OCI-LY7 (cell line): ENCODE data around the gene SND1. TPM values are rescaled to one million over a fixed set of nuclear protein-coding genes. Genes with fewer than 3 reads are reported as not detected.

Experiments used
- BruUV-seq: library from RNA; stranded (reverse); fragments of 400-500 nt; replicated peaks from 2 replicates; lab custom pipeline; 2021; lab: Mats Ljungman, UMichigan
- CTCF ChIA-PET: fragments of 300-600 bp; sonication (Branson Sonifier 250); formaldehyde crosslinking; loops from one replicate; lab custom pipeline; 2022; ENCODE audit warnings: antibody characterized with exemption; ENCODE audit not compliant: unreplicated experiment; lab: Charles Lee
- POLR2A ChIA-PET: fragments of 300-600 bp; sonication (Branson Sonifier 250); formaldehyde crosslinking; loops from one replicate; lab custom pipeline; 2022; ENCODE audit warnings: antibody characterized with exemption; lab: Charles Lee
- DNase-seq: peaks from one replicate; pipeline ENCODE4 v3.0.0-alpha.2; 2015; ENCODE audit warnings: low spot score
- H2AFZ ChIP-seq: fragments of 200-600 bp; sonication (generic), shearing (Covaris generic); 2 replicates; pipeline ENCODE4 v1.6.1; 2014; ENCODE audit warnings: mild to moderate bottlenecking, antibody characterized with exemption, low read length, moderate library complexity
- H3K27ac ChIP-seq: fragments of 200-600 bp; sonication (generic); 2 replicates; pipeline ENCODE4 v1.5.1; 2014; ENCODE audit warnings: mixed run types, low read depth, mild to moderate bottlenecking, moderate library complexity, low read length, inconsistent platforms; ENCODE audit not compliant: poor library complexity, severe bottlenecking
- H3K36me3 ChIP-seq: fragments of 200-600 bp; sonication (generic); 2 replicates; pipeline ENCODE4 v1.6.1; 2014; ENCODE audit warnings: mild to moderate bottlenecking, antibody characterized with exemption, low read length, moderate library complexity, mixed read lengths; ENCODE audit not compliant: insufficient read depth
- H3K4me1 ChIP-seq: fragments of 200-600 bp; sonication (generic); 2 replicates; pipeline ENCODE4 v1.5.1; 2014; ENCODE audit warnings: mild to moderate bottlenecking, low read length; ENCODE audit not compliant: insufficient read depth, poor library complexity, severe bottlenecking
- H3K4me2 ChIP-seq: fragments of 200-600 bp; sonication (generic); 2 replicates; pipeline ENCODE4 v1.6.1; 2014; ENCODE audit warnings: mild to moderate bottlenecking, low read length
- H3K4me3 ChIP-seq: fragments of 200-600 bp; sonication (generic); 2 replicates; pipeline ENCODE4 v1.5.1; 2014; ENCODE audit warnings: mild to moderate bottlenecking, low read depth, low read length; ENCODE audit not compliant: poor library complexity, severe bottlenecking
- H3K79me2 ChIP-seq: fragments of 200-600 bp; sonication (generic); 2 replicates; pipeline ENCODE4 v1.6.1; 2016; ENCODE audit warnings: low read depth, mild to moderate bottlenecking, low read length, moderate library complexity, mixed read lengths; ENCODE audit not compliant: insufficient read depth
- H3K9me2 ChIP-seq: fragments of 200-600 bp; sonication (generic); 2 replicates; pipeline ENCODE4 v1.6.1; 2016; ENCODE audit warnings: mild to moderate bottlenecking, low read length, mixed read lengths; ENCODE audit not compliant: insufficient read depth
- H3K9me3 ChIP-seq: fragments of 200-600 bp; sonication (generic); 2 replicates; pipeline ENCODE4 v1.6.1; 2014; ENCODE audit warnings: mild to moderate bottlenecking, mixed run types, low read length, mixed read lengths
- H4K20me1 ChIP-seq: fragments of 200-600 bp; sonication (generic); 2 replicates; pipeline ENCODE4 v1.6.1; 2014; ENCODE audit warnings: mild to moderate bottlenecking, antibody characterized with exemption, low read length, moderate library complexity, mixed read lengths; ENCODE audit not compliant: insufficient read depth
- CTCF ChIP-seq: fragments of 200-600 bp; sonication (generic); conservative IDR thresholded peaks from 2 replicates; pipeline ENCODE4 v1.5.1; 2014; ENCODE audit warnings: mild to moderate bottlenecking, antibody characterized with exemption, low read length, moderate library complexity, mixed read lengths
- EZH2phosphoT487 ChIP-seq: fragments of 200-600 bp; sonication (generic); IDR thresholded peaks from 2 replicates; pipeline ENCODE4 v1.6.1; 2018; ENCODE audit warnings: low read depth, borderline replicate concordance, mild to moderate bottlenecking, mixed run types, antibody characterized with exemption, low read length, moderate library complexity, mixed read lengths
- intact Hi-C: fragments of 100-400 bp; cut with micrococcal nuclease; formaldehyde crosslinking; loops from one replicate; pipeline ENCODE4 v1.10.0; 2022; ENCODE audit not compliant: unreplicated experiment
- total RNA-seq, 2 experiments: library from RNA; depleted of rRNA in 1 of 2; stranded (reverse); fragments of >200 nt in 1 of 2; shearing (Covaris generic) in 1 of 2; gene quantifications; 2 replicates each; pipeline ENCODE4 v1.2.3, GENCODE V29; 2014 to 2022

Gene SND1
- total RNA-seq, 2 experiments from 2014 or later: 111 to 221 TPM

GRCh38 chr7:127948930-127949329 is 296.9 kb downstream of the SND1 start:
- intact Hi-C loops: no loop called here
- no peak overlapping the region for H2AFZ ChIP-seq
- H3K4me3 ChIP-seq: no peak overlapping the region
- ChIA-PET POLR2A (interaction anchor here (1.1 to 2.1 kb wide), 6 partner anchors 7 to 43 kb away, joined by 3 to 7 read pairs (median 4); no protein-coding TSS in a partner anchor), CTCF (no interaction called here)
- DNase-seq: no peak
- no peaks in the 10 kb centered on the region for H3K9me3 ChIP-seq
- H3K27ac ChIP-seq: no peak overlapping the region
- no peaks in the 10 kb centered on the region for H3K9me2 ChIP-seq
- TF ChIP-seq CTCF (no peak), EZH2phosphoT487 (no peak)
- no peaks in the 10 kb centered on the region for H4K20me1 ChIP-seq
- H3K79me2 ChIP-seq: no peaks in the 10 kb centered on the region
- H3K4me2 ChIP-seq: no peak overlapping the region
- BruUV-seq: no TSS peak
- H3K4me1 ChIP-seq: peaks cover 6% of the 10 kb centered on the region
- peaks cover 33% of the 10 kb centered on the region for H3K36me3 ChIP-seq

DNA sequence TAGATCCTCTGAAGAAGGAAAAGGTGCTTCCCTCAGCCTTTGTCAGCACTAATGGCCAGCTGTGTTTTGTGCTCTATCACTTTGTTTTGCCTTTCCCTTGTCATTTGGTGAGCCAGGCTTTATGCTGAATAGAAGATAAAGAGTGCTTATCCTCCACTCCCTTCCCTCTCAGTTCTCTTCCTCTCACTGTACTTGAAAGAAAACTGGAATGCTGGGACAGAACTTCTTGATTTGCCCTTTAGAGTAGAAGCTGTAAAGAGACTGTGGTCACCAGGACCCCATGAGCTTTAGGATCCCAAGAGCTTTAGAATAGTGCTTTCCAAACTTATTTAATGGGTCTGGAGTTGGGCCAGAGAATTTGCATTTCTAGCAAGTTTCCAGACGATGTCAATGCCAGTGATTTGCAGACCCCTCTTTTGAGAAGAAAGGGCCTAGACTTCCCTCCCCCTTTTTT is 297.8 kb downstream of the SND1 start:
- Histone ChIP-seq H3K27ac (no peak overlapping the region), H3K9me3 (no peaks in the 10 kb centered on the region), H3K4me3 (no peak overlapping the region), H3K9me2 (no peaks in the 10 kb centered on the region), H4K20me1 (no peaks in the 10 kb centered on the region), H3K79me2 (no peaks in the 10 kb centered on the region), H3K4me2 (no peak overlapping the region), H2AFZ (no peak overlapping the region), H3K36me3 (peaks cover 28% of the 10 kb centered on the region), H3K4me1 (peaks cover 6% of the 10 kb centered on the region)
- no peak for TF ChIP-seq CTCF
- TF ChIP-seq EZH2phosphoT487: no peak
- intact Hi-C loops: no loop called here
- no TSS peak for BruUV-seq
- ChIA-PET POLR2A (interaction anchor here (1.2 to 2.1 kb wide), 2 partner anchors 8 to 11 kb away, joined by 3 to 7 read pairs; no protein-coding TSS in a partner anchor), CTCF (no interaction called here)
- no peak for DNase-seq

GRCh38 chr7:127950233-127950935 is 298.4 kb downstream of the SND1 start:
- H3K9me3 ChIP-seq: no peaks in the 10 kb centered on the region
- H3K4me3 ChIP-seq: no peak overlapping the region
- DNase-seq: no peak
- no peaks in the 10 kb centered on the region for H3K79me2 ChIP-seq
- H3K4me2 ChIP-seq: no peak overlapping the region
- ChIA-PET CTCF (no interaction called here), POLR2A (interaction anchor here (1.2 to 2.1 kb wide), 2 partner anchors 9 to 10 kb away, joined by 3 to 7 read pairs; no protein-coding TSS in a partner anchor)
- no peak overlapping the region for H2AFZ ChIP-seq
- no peak for TF ChIP-seq EZH2phosphoT487
- TF ChIP-seq CTCF: no peak
- peaks cover 6% of the 10 kb centered on the region for H3K4me1 ChIP-seq
- no peaks in the 10 kb centered on the region for H4K20me1 ChIP-seq
- intact Hi-C loops: no loop called here
- no TSS peak for BruUV-seq
- H3K9me2 ChIP-seq: no peaks in the 10 kb centered on the region
- no peak overlapping the region for H3K27ac ChIP-seq
- H3K36me3 ChIP-seq: peaks cover 25% of the 10 kb centered on the region
